Caki2 (cell line): Measurements from ENCODE around the gene NUP50. TPM values are rescaled to one million over a fixed set of nuclear protein-coding genes. Genes with fewer than 3 reads are reported as not detected.
A peak's percentile ranks its signal among the peaks of the same experiment; 100 is the strongest.

Source experiments
- DNase-seq: peaks from one replicate; pipeline ENCODE4 v3.0.0-alpha.2; 2015; ENCODE audit warnings: low read depth
- in situ Hi-C: cut with HindIII; loops from 2 replicates; pipeline ENCODE4 v1.10.0; 2016; ENCODE audit warnings: low sequenced_read_pairs, low pct_unique_long_range_greater_than_20kb, mixed read lengths
- total RNA-seq: library from RNA; depleted of rRNA; stranded (reverse); fragments of >200 nt; shearing (Covaris generic); gene quantifications from 2 replicates; pipeline ENCODE4 v1.2.3, GENCODE V29; 2014; ENCODE audit warnings: low replicate concordance

The NUP50 gene
- total RNA-seq, 1 experiment from 2014 or later = 56.5 TPM

DNA sequence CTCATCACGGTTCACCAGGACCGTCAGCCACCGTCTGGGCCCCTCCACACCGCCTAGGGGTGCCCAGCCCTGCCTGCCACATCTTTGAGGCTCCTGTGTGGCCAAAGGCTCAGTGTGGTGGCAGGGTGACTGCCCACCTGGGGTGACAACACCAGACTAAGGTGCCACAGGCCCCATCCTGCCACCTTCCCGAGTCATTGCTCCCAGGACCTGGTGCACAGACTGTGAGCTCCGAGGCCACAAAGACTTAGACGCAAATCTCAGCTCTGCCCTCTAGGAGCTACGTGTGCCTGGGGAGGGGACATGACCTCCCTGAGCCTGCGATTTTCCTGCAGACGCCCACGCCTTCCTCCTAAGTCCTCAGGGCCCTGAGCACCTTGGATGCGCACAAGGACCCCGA is 40.5 kb downstream of the NUP50 start:
- in situ Hi-C loops = no loop called here
- DNase-seq = no peak

DNA sequence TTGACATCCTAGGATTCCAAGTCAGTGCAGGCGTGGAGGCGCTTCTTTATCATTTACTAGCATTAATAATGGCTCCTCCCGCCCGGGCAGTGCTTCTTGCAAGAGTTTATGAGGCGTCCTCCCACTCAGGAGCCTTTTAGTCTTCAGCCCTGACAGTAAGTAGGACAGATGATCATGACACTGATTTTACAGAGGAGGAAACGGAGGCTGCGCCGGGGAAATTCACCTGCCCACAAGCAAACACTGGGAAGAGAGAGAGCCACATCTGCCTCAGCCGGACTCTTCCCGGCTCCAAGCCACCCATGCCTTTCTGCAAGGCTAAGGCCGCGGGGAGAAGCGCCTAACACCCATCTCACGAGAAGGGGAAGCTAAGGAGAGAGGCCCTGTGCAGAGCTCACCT is 41.1 kb downstream of the NUP50 start:
- in situ Hi-C loops = no loop called here
- DNase-seq = no peak

DNA sequence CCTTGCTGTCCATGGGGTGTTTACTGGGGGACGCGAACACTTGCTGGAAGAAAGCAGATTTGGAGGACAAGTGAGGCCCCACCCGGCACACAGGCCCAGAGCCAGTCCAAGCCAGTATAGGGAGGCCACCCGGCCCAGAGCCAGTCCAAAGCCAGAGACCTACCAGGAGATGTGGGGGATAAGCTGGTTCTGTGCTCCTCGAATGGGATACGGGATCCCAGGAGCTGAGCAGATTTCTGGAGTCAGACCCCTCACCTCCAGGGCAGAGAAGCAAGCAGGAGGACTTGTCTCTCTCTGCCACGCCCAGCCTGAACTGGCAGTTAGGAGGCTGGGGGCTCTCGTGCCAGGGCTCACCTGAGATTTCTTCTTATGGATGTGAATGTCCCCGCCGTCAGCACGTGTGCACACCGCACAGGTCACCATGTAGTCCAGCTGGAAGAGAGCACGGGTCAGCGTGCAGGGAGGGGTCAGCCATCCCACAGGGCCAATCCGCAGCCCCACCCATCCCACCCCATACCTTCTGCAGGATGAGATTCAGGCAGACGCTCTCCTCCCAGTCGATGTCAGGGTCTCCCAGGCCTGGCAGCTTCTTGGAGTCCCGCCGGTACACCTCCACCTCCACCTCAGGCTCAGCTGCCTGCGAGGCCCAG is 41.7 kb downstream of the NUP50 start:
- DNase-seq = no peak
- in situ Hi-C loops = no loop called here

DNA sequence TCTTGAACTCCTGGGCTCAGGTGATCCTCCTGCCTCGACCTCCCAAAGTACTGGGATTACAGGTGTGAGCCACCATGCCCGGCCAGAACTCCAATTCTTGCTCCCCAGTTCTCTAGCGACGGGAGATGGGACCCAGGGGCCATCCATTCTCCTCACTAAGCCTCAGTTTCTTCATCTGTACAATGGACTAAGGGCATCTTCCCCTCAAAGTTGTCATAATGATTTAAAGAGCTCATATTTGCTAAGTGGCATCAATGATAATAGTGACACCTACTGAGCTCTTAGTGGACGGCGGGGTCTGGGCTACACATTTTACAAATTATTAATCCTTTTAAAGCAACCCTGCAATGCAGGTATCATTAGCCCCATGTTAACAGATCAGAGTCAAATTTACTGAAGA is 42.5 kb downstream of the NUP50 start:
- in situ Hi-C loops = no loop called here
- no peak for DNase-seq

DNA sequence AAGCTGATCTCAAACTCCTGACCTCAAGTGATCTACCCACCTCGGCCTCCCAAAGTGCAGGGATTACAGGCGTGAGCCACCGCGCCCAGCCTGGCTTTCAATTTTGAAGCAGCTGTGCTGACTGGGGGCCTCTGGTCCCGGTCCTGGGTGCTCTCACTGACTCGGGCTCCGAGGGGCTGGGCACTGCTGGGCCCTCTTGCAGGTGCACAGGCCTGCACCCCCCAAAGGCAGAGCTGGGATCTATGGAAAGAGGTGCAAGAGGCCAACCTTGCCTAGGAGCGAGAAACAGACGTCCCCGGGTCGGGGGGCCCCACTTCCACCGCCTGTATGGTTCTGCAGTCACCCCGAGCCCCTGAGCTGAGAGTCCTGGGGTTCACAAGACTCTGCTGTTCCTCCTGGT is 43.8 kb downstream of the NUP50 start:
- in situ Hi-C loops = no loop called here

DNA sequence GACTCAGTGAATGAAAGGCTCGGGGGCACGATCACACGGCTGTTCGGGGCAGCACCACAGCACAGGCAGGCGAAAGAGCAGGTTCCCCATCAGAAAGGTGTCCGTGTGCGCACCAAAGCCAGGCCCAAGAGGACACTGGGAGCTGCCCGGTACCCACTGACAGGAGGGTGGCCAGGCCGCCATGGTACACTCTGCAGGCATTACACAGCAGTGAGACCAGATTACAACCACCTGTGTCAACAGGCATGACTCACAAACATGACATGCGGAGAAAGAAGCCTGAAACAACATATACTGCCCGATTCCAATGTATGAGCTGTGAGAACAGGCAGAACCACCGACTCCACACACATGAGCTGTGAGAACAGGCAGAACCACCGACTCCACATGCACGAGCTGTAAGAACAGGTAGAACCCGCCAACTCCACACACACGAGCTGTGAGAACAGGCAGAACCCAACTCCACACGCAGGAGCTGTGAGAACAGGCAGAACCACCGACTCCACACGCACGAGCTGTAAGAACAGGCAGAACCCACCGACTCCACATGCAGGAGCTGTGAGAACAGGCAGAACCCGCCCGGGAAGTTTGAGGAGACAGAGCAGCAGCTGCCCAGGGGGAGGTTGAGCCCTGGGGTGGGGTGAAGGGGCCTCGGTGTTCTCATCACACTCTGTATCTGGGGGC is 44.4 kb downstream of the NUP50 start:
- in situ Hi-C loops = no loop called here
- peak; percentile 26 for DNase-seq

More for the DNA sequence above, 43.8 kb downstream of the NUP50 start:
- DNase-seq = no peak

DNA sequence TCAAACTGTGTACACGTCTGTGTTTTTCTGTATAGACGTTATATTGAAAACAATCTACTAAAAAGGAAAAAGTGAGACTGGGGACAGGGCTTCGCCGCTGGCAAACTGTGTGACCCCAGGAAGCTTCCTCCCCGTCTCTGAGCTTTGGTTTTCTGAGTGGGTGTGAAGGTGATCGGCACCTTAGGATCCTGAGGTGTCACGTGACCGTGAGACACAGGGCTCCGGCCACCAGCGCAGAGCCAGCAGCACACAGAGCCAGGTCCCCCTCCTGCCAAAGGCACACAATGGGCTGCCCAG is 44.9 kb downstream of the NUP50 start:
- no peak for DNase-seq
- in situ Hi-C loops = no loop called here

DNA sequence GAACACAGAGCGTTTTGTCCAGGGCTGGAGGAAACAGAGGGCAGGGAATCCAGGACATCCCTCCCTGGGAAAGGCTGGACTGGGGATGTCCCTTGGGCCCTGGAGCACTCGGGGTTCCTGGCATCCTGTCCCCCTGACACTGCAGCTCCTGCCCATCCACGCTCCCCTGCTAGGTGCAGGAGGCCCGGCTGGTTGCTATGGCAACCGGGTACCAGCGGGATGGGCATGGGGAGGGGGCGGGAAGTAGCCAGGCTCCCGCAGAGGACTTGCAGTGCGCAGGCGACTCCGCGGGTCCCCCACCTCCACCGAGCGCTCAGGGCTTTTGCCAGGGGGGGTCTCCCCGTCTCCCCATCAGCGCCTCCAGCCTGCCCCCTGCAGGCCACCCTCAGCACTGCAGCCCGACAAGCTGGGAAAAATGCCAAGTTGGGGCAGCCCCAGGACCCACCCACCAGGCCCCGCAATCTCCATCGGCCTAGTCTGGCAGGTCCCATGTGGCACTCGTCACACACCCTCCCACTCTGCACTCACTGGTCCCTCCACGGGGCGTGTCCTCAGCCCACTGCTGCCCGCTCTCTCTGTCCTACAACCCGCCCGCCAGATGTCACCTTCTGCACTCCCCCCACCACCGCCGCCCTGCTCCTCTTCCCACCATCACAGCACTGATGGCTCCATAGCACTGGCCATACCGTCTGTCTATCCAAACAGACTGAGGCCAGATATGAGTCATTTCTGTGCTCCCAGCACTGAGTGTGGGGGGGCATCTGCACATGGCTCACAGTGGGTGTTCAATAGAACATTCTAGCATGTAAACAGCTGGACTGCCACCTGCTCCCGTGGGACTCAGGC is 45.5 kb downstream of the NUP50 start:
- in situ Hi-C loops = no loop called here

DNA sequence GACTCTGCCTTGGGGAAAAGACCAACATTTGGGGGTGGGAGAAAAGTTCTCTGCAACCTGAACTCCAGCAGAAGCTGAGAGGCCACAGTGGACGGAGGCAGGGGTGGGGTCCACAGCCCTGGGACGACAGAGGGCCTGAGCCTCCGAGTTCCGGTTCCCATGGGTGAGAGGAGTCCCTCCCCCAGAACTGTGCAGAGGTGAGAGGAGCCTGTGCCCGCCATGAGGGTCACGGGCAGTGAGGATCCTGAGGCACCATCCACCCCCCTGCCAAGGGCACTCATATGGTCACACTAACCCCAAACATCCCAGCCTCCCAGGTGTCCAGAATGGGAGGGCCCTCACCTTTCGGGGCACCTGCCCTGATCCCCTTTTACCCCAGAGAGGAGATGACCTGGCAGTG is 46.4 kb downstream of the NUP50 start:
- DNase-seq = no peak
- in situ Hi-C loops = no loop called here

More for the DNA sequence above, 45.5 kb downstream of the NUP50 start:
- DNase-seq = peak; percentile 46

DNA sequence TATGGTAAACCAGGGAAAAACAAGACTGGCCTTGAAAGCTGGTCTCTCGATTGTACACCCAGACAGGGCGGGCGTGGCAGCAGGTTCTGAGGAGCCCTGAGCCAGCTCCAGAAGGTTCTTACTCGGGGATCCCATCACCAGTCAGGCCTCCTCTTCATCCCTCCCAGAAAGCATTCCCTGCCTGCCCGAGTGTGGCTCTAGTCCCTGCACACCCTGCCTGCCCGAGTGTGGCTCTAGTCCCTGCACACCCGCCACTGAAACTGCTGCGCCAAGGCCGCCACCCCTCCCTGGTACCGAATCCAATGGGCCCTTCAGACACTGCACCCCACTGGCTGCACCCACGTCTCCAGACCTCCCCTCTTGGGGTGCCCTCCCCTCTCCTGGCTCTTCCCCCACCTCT is 46.9 kb downstream of the NUP50 start:
- in situ Hi-C loops = no loop called here
- DNase-seq = no peak

DNA sequence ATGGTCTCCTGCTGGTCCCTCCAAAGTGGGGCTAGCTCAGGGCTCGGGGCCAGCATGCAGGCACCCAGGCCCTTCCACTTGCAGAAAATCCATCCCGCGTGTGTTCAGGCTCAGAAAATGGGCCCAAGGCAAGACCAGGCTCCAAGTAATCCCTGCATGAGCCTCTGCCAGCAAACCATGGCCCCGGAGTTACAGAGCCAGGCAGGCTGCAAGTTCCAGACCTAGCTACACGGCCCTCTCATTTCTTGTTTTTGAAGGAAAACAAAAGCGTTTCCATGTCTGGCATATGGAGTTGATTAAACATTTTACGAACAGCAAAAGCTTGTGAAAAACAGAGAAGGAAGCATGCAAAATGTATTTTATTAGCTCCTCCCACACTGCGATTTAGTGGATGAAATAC is 47.3 kb downstream of the NUP50 start:
- no peak for DNase-seq
- in situ Hi-C loops = no loop called here

DNA sequence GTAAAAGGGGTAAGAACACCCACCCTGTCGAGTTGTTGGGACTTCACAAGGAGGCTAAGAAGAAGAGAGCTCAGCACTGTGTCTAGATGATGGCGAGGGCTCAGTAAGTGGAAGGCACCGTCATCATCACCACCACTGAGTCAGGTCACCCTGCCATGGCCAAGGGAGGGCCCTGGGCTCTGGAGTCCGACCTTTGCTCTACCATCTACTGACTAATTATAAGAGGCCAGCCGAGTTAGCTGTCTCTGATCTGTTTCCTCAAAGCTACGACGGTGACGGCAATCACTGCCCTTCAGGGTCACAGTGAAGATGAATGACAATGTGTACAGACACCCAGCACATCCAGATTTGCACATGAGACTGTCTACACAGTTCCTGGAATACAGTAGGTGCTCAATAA is 47.7 kb downstream of the NUP50 start:
- in situ Hi-C loops = no loop called here
- DNase-seq = peak; percentile 46

DNA sequence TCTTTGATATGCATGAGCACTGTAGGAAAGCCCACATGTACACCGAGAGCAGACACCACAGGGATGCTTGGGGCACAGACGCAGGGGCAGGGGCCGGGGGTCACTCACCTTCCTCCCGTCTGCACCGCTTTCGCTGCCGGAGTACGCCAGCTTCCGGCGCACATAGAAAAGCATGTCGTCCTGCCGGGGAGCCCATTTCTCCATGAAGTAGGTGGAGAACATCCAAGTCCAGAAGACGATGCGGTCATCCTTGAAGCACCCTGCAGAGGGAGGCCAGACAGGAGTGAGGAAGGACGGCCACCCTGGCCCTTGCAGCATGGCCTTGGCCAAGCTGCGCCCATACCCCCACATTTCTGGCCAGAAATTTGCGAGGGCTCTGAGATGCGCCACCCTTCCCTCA is 48.1 kb downstream of the NUP50 start:
- in situ Hi-C loops = no loop called here
- no peak for DNase-seq

DNA sequence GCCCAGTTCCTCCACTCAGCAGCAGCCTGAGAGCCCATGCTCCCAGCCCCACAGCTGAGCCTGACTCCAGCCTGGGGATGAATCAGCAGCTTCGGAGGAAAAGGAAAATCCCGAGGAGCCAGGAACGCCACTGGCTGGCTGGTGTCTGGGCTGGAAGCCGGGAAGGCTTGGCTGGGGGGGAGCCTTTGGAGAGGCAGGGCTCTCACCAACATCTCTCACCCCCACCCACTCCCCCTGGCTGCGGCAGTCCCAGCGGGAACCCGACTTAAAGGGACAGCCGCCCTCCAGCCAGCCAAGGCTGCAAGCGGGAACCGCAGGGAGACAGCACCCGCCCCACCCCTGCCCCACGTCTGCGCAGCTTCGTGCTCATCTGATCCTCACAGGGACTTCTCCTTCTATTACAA is 48.6 kb downstream of the NUP50 start:
- peak; percentile 94 for DNase-seq
- in situ Hi-C loops = no loop called here

DNA sequence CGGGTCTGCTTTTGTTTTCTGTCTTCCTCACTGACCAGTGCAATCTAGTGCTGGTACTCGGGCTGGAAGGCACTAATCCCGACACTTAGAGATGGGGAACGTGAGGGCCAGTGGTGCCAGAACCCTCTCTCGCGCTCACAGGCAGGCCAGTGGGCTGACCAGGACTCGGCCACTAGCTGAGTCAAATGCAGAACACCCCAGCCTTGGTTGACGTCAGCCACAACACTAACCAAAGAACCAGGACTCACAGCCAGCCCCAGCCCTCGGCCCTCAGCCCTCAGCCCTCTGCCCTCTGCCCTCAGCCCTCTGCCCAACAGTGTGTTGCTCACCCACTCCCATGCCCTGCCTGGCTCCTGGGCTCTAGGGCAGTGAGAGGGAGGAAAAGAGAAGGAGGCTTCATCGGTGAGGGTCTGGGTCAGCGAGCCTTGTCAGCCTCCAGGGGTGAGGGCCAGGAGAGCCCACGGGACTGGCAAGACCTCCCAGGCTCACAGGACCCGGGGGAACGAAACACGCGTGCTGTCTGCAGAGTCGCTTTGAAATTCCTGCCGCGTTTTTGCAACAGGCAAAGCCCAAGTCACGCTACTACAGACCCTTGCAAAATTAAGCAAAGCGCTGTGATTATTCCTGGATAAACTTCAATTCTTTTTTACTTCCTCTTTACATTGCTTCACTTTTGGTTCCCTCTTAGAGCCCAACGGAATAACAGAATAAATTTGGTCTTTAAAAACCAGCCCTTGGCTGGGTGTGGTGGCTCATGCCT is 49.4 kb downstream of the NUP50 start:
- DNase-seq = peak; percentile 43

DNA sequence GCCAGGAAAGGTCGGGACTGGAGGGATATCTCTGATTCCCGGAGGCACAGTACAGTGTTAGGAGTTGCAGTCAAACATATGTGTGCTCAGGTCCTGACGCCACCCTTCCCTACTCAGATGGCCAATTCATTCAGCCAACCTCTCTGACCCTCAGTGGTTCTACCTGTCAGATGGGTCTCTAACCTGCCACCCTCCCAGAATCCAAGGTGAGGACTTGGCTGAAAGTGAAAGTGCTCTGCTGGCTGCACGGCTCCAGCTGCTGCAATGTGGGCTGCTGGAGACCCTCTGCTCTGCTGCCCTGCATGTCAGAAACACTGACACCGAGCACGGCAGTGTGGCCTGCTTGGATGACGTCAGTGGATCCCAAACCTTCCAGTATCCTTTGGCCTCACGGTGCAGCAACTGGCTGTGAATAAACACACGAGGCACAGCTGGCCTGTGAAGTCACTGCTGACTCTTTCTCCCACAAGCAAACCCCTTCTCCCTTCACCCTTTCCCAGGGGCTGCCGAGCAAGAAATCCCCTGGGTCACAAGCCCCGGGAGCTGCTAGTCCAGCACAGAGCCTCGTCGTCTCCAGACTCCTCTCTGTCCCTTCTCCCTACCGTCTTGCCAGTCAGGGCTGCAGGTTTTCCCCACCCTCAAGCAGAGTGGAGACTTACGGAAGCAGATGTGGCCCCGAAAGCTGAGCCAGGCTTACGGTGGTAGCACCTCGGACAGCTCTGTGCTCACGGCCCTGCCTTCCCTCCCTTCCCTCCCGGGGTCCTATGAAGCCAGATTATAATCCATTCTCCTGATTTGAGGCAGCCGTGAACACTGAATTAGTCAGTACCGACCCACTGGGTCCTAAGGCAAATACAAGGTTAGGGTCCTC is 52.6 kb downstream of the NUP50 start:
- in situ Hi-C loops = no loop called here
- no peak for DNase-seq

More for the DNA sequence above, 49.4 kb downstream of the NUP50 start:
- in situ Hi-C loops = no loop called here

DNA sequence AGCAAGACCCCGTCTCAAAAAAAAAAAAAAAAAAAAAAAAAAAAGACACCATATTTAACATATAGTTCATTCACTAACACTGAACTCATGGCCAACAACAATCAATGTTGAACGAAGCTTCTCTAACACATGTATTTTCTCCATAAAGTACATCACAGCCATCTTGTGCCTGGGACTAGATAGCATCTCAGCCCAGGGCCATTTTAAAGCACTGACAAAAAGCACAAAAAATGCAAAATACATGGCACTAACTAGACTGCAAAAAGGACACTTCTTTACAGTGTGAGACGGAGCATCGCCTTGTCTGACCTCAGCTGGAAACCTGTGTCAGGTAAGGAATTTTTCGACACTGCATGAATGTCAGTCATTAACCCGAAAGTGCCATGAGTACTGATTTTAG is 53.6 kb downstream of the NUP50 start:
- no peak for DNase-seq
- in situ Hi-C loops = no loop called here

DNA sequence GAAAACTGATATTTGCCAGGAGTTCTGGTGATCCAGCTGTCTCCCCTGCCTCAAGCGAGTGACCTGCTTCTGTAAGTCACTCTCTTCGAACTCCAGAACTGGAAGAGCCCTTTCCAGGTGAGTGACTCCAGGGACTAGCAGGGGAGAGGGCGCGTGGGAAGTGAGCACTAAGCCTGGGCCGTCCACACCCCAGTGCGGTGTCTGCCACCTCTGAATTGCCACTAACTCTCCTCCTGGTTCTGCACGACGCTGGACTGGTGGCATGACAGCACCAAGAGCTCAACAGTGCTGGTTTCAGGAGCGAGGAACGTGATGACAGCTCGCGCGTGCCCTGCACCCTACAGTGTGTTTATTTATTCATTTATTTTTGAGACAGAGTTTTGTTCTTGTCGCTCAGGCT is 54.1 kb downstream of the NUP50 start:
- no peak for DNase-seq
- in situ Hi-C loops = no loop called here
